OCI-M2 (cell line): Measurements from ENCODE around the gene GEMIN8.

Experiments used
- DNase-seq: peaks from one replicate; lab custom pipeline; 2025; ENCODE audit not compliant: unreplicated experiment; lab: John Stamatoyannopoulos, UW

GEMIN8 gene, protein sequence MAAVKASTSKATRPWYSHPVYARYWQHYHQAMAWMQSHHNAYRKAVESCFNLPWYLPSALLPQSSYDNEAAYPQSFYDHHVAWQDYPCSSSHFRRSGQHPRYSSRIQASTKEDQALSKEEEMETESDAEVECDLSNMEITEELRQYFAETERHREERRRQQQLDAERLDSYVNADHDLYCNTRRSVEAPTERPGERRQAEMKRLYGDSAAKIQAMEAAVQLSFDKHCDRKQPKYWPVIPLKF

DNA sequence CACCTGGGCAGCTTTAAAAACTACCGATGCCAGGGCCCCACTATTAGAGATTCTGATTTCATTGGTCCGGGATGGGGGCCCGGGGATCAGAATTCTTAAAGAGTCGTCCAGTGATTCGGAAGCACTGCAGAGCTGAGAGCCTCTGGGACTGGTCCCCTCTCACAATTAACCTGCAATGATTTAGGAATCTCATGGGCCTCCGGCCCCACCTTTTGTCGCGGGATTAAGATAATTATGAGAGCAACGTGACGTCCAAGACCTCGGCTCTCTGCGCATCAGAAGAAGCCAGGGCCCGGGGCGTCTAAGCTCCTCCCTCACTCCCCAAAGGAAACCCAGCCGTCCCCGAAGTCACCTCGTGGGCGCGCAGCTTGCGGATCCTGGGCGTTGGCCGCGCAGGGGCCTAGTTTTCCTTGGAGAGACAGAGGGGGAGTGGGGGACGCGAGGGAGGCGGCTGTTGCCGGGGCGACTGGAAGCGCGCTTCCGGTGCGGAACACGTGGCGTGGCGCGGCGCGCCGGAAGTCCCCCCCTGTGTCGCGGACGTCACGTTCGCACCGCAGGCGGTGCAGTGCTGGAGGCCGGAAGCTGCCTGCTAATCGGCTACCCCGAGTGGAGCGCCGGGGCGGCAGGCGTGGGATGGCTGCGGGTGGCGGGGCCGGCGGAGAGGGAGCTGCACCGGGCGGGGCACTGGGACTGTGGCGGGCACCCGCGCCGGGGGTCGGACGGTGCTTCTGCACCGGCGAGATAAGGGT is at the start of gene GEMIN8:
TSS of gene GEMIN8 (minus strand) at position 468 of the 749 bp plus-strand sequence. CDS start 8,414 bp downstream, outside the sequence.
- DNase-seq: no peak

DNA sequence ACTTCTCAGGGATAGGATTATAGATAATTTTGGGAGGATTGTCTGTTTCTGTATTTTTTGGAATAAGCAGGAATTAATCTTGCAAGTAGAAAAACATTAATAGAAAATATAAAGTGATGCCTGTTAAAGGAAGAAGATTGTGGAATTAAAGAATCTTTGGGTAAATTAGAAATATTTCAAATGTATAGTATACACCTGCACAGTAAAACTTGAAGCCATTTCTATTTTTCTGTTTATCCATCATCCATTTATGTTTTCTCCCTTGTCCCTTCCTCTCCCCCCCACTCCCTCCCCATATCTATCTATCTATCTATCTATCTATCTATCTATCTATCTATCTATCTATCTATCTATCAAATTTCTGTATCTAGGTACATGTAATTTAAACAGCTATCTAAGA is 46.9 kb upstream of the GEMIN8 start:
- no peak for DNase-seq

DNA sequence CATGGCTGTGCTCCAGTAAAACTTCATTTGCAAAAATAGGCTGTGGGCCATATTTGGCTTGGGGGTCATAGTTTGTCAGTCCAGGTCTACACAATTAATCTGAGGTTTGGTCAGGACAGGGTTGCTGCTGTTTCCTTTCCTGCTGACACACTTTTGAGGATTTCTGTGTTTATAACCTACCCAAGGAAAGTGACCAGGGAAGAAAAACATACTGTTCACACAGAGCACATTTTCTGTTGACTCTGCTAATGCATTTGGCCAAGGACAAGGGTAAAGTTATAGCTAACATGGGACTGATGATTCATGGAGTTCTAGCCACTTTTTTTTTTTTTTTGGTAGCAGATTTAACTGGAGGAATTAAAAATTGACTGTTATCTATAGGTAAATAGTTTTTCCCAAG is 43.9 kb upstream of the GEMIN8 start:
- DNase-seq: no peak

DNA sequence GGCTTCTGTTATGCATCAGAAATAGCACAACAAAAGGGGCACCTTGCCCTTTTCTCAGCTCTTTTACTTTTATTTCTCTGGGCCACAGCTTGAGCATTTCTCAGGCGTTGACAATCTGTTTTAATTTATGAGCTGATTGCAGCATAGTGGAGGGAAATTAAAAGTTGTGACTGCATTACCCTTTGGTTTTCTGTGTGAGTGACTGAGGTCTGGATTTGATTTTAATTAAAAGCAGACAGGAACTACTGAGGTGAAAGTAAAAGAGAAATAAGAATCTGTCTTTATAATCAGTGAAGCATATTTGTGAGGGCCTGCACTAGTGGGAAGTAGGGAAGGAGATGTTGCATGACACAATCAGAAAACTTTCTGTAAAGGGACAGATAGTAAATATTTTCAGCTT is 43.4 kb upstream of the GEMIN8 start:
- no peak for DNase-seq

DNA sequence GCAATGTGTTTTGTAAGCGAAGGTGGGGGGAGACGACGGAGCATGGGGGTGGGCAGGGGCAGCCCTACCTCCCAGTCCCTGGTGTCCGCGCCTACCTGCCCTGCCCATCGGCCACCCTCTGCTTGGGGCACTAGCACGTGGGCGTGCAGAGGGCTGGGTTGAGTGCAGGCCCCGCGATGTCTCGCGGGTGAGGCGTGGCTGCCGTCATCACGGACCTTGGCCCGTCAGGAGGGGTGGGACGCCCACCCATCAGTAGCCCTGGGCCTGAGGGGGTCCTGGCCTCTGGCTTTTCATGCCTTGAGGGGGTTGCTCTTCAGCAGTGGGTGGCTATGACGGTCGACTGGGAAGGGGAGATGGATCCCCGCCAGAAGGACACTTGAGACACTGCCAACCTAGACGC is 36.1 kb upstream of the GEMIN8 start:
- DNase-seq: no peak

DNA sequence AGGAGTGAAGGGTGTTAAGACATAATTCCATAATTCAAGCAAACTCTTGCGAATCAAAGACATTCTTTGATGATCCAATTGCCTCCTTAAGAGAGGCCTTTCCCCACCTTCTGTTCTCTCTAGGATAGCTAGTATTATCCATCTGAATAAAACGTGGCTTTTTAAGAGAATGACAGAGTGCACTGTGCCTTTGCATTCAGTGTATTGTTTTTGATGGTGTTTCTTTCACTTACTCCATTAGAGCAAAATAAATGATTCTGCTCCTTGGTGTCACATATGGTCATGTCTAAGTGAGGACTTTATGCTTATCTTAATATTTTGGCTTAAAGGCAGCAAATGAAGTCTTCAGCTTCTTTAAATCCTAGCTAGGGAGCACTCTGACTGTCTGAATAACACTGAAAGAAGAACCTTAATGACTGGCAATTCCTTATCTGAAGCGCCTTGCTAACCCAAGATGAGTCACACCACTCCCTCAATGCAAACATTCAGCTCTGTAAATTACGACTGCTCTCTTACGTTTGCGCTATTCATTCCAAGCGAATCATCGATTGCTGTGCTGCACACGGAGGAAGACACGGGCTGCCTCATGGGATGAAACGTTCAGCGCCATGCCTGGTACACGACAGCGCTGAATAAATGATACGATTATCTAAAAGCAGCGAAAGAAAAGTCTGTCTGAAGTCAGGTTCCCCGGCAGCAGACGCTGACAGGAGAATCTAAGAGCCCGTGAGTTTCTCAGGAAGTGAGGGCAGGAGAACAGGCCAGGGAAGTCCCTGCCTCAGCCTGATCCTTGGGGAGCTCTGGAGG is 35.1 kb upstream of the GEMIN8 start:
- DNase-seq: no peak

DNA sequence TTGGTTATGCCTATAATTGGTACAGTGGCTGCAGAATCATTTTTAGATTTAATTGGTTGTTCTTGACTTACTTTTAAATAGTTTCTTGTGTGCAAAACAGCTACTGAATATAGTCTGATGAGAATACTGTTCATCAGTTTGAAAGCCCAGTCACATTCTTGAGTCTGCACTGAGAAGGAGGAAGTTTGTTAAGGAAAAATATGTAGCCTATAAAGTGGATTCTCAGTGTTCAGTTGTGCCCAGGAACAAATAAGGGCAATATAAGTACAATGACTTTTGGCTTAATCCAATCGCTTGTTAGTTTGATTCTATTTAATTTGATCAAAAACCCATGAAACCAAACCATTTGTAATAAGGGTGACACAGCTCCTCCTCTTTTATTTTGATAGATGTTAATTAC is 32.8 kb upstream of the GEMIN8 start:
- DNase-seq: no peak

DNA sequence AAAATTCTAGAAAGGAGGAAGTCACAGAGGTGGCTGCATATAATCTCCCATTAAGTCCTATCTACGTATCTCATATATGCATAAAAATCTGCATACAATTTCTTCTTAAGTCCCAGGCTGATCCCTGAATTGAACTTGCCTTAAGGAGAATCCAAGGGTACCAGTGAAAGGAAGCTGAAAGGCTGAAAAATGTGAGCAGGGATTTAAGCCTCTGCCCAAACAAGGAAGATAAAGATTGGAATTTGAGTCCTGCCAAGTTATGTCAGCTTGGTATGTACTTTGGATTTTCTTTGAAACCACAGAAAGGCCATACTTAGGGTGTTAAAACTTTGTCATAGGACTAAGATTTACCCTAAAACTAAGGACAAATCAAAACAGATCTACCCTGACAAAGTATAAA is 26.5 kb upstream of the GEMIN8 start:
- DNase-seq: no peak

DNA sequence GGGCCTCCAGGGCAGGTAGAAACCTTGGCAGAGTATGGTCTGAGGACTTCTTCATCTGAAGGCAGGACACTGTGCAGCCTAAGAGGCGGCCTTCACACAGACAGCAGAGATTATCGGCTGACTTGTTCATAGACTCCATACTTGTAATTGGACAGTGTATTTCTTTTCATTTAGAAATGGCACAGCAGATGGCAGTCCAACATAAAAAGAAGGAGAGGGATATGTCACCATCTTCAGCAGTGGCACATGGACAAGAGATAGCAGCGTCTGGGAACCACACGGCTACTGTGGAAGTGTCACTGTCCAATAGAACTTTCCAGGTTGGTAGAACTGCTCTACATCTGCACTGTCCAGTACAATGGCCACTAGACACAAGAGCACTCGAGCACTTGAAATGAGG is 21.7 kb upstream of the GEMIN8 start:
- no peak for DNase-seq

DNA sequence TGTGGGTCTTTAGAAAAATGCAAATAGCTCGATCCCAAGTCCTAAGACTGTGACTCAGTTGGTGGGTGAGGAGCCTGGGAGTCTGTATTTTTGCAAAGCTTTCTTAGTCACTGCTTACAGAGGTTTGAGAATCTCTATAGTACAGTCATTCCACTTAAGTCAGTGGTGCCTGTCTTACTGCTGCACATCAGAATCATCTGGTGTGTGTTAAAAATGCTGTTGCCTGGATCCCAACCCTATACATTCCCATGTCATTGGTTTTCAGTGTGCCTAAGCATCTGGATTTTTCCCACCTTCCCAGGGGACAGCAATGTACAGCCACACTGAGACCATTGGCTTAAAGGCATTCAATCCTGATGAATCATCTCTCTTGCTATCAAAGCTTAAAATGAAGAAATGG is 21.0 kb upstream of the GEMIN8 start:
- DNase-seq: no peak

DNA sequence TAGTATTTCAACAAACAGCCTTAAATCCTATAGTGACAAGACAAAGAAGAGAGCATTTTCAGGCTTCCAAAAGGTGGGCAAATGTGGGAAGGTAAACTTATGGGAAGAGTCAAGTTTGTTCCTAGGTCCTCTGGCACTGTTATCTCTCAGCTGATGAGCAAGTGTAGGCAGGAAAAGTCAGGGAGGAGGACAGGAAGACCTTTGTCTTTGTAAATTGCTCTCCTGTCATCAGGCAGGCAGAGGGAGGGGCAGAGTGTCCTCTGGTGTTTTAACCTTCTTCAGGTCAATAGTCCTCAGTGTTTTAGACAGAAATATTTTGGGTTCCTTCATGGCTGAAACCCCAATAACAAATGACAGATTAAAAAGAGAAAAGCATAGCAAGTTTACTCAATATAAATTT is 13.5 kb upstream of the GEMIN8 start:
- no peak for DNase-seq

DNA sequence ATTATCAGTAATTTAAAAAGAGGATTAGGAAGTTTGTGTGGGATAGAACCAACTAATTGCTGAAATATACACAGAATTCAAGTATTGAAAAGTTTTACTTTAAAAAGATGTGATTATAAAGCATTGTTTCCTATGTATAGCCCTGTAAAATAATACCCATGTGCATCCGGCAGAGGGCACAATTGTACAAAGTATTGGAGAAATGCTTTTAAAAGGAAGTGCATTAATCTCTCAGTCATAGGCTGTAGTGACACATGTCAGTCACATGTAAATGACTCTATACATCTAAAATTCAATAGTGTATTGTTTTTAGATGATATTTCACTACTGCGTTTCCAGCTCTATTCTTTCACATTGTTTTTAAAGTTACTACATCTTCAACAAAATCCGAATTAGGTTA is 9.7 kb upstream of the GEMIN8 start:
- no peak for DNase-seq

DNA sequence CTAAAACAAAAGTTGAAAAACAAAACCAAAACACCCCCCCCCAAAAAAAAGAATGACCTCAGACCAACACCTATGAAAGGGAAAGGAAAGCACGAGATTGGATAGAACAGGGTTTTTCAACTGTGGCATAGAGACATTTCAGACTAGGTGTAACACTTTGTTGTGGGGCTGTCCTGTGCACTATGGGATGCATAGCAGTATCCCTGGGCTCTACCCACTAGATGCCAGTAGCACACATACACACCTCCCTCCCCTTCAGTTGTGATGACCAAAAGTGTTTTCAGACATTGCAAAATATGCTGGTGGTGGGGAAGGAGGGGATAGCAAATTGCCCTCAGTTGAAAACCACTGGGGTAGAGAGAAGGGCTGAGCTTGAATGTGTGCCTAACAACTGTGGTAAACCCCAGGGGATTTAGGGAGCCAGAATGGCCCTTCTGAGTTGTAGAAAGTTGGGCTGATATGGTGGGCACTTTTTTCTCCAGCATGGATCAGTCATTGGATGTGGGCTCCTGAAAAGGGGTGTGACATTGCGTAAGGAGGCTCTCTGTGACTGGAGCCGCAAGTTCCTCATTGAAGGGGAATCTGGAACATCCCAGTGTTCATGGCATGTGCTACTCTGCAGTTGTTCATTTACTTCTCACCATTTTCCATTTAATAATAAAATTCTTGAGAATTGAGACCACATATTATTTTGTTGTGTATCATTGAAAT is 8.8 kb upstream of the GEMIN8 start:
- DNase-seq: no peak

DNA sequence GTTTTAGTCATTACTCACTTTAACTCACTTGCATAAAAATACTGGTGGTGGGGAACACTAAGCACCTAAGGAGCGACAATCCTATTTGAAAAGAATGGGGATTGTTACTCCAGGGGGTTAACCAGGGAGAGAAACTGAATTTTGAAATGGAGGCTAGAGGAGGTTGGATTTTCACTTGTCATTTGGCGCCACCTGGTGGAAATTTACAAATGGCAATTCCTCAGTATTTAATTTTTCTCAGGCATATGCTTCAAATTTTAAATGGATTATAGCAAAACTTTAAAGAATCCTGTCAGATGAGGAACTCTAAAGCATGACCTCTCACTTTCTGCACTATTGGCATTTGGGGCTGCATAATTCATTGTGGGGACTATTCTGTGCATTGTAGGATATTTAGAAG is 2.7 kb upstream of the GEMIN8 start:
- DNase-seq: no peak

DNA sequence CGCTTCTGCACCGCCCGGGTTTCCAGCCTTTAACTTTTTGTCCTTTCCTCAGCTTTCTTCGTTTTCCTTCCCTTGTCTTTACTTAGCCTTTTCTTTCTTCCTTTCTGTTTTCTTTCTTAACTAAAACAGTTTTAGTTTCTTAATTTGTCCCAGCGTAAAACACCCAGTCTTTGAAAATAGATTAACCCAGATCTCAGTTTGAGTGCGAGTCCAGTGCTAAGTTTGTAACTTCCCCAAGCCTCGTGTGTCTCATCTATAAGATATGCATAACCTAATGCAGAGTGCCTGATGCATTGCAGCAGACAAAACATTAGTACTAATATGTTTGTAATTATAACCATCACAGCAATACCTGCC is 460 bp upstream of the GEMIN8 start:
- no peak for DNase-seq

DNA sequence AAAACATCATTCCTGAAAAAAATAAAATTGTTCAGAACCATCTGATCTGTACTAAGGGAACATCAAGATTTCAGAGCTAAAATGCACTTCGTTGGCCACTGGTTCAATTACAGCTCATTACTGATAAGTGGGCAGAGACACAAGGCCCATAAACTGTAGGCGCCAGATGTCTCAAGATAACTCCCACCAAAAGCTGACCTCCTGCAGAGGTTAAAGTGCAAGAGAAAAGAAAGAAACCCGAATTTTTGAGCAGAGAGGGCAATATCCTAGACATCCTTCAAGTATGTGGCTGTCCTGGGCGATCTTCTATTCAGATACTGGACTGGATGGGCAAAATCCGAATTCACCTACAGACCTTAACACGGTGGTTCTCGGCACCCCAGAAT is 660 bp downstream of the GEMIN8 start:
- DNase-seq: no peak

DNA sequence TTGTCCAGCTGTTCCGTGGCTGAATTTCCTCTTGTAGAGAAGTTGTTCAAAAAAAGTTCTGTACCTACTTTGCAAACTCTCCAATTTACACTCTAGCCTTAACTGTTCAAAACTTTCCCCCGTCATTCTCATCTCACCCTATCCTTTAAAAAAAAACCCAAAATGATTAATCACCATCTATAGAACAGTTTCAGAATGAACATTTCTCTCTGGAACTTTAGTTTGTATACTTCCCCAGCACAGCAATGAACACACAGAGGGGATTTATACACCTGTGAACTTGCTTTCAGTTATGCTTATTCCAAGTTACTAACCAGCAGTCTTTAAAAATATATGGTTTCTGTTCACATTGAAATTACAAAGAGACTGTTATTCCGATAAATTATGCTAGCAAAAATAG is 1.2 kb downstream of the GEMIN8 start:
- no peak for DNase-seq

DNA sequence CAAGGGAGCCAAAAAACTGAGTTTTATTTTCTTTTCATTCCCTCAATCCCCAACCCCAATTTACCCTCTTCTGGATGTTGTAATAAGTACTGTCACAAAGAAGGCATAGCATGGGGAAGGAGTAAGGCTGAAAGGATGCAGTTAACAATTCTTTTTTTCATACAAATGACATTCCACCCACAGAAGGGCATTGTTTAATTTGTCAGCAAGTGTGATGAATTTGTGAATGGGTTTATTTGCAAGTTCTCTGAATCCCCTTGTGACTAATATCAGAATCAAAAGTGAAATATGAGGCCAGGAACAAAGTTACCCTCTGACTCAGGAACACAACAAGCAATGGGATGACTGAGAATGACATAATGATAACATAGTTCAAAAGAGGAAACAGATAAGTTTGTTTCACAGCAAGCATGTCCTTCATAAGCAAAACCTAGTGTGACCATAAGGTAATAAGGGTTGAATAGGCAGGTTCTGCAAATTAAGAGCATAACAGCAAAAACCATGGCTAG is 2.1 kb downstream of the GEMIN8 start:
- no peak for DNase-seq

DNA sequence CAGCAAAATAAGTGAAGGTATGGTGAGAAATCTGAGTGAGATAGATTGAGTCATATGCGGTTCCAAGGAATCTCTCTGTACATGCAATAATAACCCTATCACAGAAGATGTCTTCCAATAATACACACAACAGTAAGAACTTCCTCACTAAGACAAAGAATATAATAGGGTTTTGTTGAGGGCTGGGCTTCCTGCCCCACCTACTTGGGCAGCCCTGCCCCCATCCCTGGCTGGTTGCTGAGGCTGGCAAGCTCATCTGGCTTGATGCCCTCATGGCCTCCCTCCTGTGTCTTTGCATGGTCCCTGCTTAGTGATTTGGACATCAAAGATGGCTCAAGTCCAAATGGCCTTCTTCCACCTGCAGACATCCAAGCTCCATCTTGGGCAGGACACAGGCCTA is 2.7 kb downstream of the GEMIN8 start:
- DNase-seq: no peak

DNA sequence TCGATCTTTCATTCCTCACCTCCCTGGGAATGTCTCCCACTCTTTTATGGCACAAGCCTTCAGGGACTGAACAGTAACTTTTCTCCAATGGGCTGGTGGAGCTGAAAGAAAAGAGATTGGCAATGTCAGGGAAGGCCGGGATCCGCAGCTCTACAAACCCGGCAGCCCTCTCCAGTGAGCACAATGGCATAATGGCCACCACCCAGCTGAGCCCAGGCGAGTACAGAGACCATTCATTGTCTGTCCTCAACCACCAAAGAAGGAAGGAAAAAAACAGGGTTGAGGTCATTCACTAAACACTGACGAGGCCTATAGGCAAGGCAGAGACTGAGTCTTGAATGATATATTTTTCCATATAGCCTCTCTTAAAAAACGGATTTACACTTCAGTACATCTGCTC is 3.6 kb downstream of the GEMIN8 start:
- DNase-seq: no peak

DNA sequence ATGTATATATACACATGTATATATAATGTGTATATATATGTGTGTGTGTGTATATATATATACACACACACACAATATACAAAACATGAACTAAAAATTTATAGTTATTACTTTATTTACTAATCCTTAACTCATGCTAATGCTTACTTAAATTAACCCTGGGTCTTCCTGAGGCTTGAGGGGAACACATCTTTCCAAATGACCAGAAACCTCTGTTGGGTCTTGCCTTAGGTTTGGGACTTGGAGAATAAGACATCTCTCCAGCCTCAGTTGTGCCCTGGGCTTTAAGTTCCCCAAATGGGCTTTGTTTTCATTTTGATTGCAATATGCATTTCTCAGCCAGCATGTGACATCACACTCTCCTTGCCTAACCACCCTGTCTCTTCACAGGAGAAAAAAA is 7.7 kb downstream of the GEMIN8 start:
- no peak for DNase-seq
